K562 (cell line): ENCODE measurements around the gene SLC25A20. TPM values are rescaled to one million over a fixed set of nuclear protein-coding genes. Genes with fewer than 3 reads are reported as not detected.

ENCODE experiments used
- CTBP1 ChIP-seq: fragments of 450-650 bp; IDR thresholded peaks from 2 replicates; pipeline ENCODE4 v1.6.1; 2016; ENCODE audit warnings: borderline replicate concordance
- ETV6 ChIP-seq, 3 experiments: fragments of 150-350 bp in 1 of 3; sonication (generic) in 1 of 3; formaldehyde crosslinking in 1 of 3; IDR thresholded peaks; 2 replicates each; pipeline versions ENCODE4 v1.6.1 to v1.8.0; 2014 to 2022; ENCODE audit warnings: borderline replicate concordance in 2 of 3, low read depth in 2 of 3, antibody characterized with exemption in 1 of 3, low read length in 1 of 3, mild to moderate bottlenecking in 1 of 3, missing genetic modification reagents in 1 of 3
- EZH2 ChIP-seq: IDR thresholded peaks from 2 replicates; pipeline ENCODE4 v1.6.1; 2012; ENCODE audit warnings: low read depth, mild to moderate bottlenecking, inconsistent platforms, low read length, borderline replicate concordance
- FOXJ3 ChIP-seq: sonication (generic); formaldehyde crosslinking; IDR thresholded peaks from 2 replicates; pipeline ENCODE4 v1.4.0; 2020; ENCODE audit warnings: mild to moderate bottlenecking, missing genetic modification reagents
- KAT8 ChIP-seq: fragments of 450-650 bp; IDR thresholded peaks from 2 replicates; pipeline ENCODE4 v1.6.1; 2016; ENCODE audit warnings: low read depth, mild to moderate bottlenecking
- KDM5B ChIP-seq: fragments of 200-600 bp; sonication (generic); IDR thresholded peaks from 2 replicates; pipeline ENCODE4 v1.6.1; 2012; ENCODE audit warnings: low read depth, mild to moderate bottlenecking, moderate library complexity, low read length, control low read depth, inconsistent platforms; ENCODE audit not compliant: insufficient replicate concordance
- MYC ChIP-seq, 2 experiments: fragments of 250-450 bp in 1 of 2; sonication (Bioruptor Pico) in 1 of 2; IDR thresholded peaks; 2 replicates each; pipeline versions ENCODE4 v1.5.1 to v1.6.1; 2012 to 2021; ENCODE audit warnings: low read depth in 2 of 2, borderline replicate concordance in 1 of 2, improper control_type of control experiment in 1 of 2, low read length in 1 of 2, mild to moderate bottlenecking in 1 of 2, moderate library complexity in 1 of 2
- POLR2A ChIP-seq: fragments of 450-650 bp; conservative IDR thresholded peaks from 2 replicates; pipeline ENCODE4 v1.6.1; 2016
- polyA plus RNA-seq, 8 experiments: library from polyadenylated mRNA; depleted of rRNA in 4 of 8; stranded (reverse) in 5 of 8; unstranded in 3 of 8; fragments of >200 nt; fragmentation: Nextera tagmentation in 2 of 8; fragmentation: Illumina TruSeq in 1 of 8; extraction: Ambion mirVana in 2 of 8; extraction: Trizol in 1 of 8; gene quantifications; 2 replicates each; pipeline versions ENCODE4 v1.2.1 to v1.2.3, GENCODE V29; 2011 to 2014; ENCODE audit warnings: inconsistent platforms in 1 of 8, missing spikeins in 1 of 8
- total RNA-seq, 7 experiments: library from RNA; depleted of rRNA in 6 of 7; stranded (reverse); fragments of >200 nt in 6 of 7; fragmentation: Illumina TruSeq in 2 of 7; extraction: Trizol in 2 of 7; gene quantifications; 2 replicates each; pipeline versions ENCODE4 v1.2.1 to v1.2.3, GENCODE V29; 2011 to 2021; ENCODE audit warnings: low replicate concordance in 1 of 7
- TF ChIP-seq, protein P1 (sequence below): sonication (generic); formaldehyde crosslinking; IDR thresholded peaks from 2 replicates; pipeline ENCODE4 v1.4.0; 2020; ENCODE audit warnings: mild to moderate bottlenecking, missing genetic modification reagents
- TF ChIP-seq, protein P2 (sequence below): fragments of 250-450 bp; sonication (Bioruptor Pico); IDR thresholded peaks from 2 replicates; pipeline ENCODE4 v1.8.0; 2021; ENCODE audit warnings: moderate library complexity, mild to moderate bottlenecking, inconsistent platforms
- TF ChIP-seq, protein P3 (sequence below): fragments of 250-450 bp; sonication (Bioruptor Pico); IDR thresholded peaks from 2 replicates; pipeline ENCODE4 v1.5.0; 2020; ENCODE audit warnings: mild to moderate bottlenecking, borderline replicate concordance
- TF ChIP-seq, protein P4 (sequence below), 2 experiments: fragments of 250-450 bp in 1 of 2; fragments of 450-650 bp in 1 of 2; sonication (Bioruptor Pico) in 1 of 2; IDR thresholded peaks; 2 replicates each; pipeline versions ENCODE4 v1.6.1 to v1.8.0; 2016 to 2021; ENCODE audit warnings: mild to moderate bottlenecking in 2 of 2, moderate library complexity in 2 of 2, missing compliant biosample characterization in 1 of 2, missing genetic modification characterization in 1 of 2
- TF ChIP-seq, protein P5 (sequence below): fragments of 450-650 bp; IDR thresholded peaks from 2 replicates; pipeline ENCODE4 v1.7.1; 2018; ENCODE audit warnings: mild to moderate bottlenecking, low read depth; ENCODE audit not compliant: partially characterized antibody

The SLC25A20 gene
- total and polyA plus RNA-seq, 9 of the 15 experiments (the other 6 are each of a cell fraction or from before 2014, with no cell fraction given), result 14.3 to 48.1 (median 21.6) TPM

DNA sequence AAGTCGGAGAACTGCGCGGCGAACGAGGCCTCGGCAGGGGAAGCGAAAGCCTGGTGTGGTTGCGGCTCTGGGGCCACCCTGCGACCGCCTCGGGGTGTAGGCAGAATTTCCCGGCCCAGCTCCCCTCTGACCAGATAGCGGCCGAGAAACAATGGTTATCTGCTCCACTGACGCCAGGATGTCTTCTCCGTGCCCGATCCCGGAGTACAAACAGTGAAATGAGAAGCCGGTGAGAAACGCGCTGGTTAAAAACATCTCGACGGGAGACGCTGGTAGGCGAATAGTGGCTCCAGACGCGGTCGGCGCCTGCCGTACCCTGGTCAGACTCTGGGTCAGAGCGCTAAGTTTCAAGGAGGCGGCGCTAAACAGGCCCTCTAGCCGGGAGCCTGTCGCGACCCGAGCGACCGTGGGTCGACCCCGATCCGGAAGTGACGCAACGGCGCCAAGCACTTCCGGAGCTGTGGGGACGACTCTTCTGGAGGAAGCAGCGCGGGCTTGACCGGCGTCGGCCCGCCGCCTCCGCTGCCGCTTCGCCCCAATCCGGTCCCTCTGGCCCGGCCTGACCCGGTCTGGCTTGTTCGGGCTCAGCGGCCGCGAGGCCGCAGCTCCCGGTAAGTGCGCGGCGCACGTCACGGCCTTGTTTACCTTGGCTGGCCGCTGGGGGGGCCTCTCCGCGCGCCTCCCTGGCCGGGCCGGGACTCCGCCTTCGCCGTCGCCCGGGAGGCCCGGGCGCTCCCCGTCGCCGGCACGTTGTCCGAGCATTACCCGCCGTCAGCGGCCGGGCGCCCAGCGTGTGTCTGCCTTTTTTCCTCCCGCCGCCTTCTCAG is 19.9 kb upstream of the SLC25A20 start, which contains the start of gene ARIH2 (continued):
- TF ChIP-seq, protein P1, sequence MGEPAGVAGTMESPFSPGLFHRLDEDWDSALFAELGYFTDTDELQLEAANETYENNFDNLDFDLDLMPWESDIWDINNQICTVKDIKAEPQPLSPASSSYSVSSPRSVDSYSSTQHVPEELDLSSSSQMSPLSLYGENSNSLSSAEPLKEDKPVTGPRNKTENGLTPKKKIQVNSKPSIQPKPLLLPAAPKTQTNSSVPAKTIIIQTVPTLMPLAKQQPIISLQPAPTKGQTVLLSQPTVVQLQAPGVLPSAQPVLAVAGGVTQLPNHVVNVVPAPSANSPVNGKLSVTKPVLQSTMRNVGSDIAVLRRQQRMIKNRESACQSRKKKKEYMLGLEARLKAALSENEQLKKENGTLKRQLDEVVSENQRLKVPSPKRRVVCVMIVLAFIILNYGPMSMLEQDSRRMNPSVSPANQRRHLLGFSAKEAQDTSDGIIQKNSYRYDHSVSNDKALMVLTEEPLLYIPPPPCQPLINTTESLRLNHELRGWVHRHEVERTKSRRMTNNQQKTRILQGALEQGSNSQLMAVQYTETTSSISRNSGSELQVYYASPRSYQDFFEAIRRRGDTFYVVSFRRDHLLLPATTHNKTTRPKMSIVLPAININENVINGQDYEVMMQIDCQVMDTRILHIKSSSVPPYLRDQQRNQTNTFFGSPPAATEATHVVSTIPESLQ (CRISPR knock-in tag), result 0 out of 2 replicates have a peak, but pooled peaks have one; percentile 65
- TF ChIP-seq, protein P2, sequence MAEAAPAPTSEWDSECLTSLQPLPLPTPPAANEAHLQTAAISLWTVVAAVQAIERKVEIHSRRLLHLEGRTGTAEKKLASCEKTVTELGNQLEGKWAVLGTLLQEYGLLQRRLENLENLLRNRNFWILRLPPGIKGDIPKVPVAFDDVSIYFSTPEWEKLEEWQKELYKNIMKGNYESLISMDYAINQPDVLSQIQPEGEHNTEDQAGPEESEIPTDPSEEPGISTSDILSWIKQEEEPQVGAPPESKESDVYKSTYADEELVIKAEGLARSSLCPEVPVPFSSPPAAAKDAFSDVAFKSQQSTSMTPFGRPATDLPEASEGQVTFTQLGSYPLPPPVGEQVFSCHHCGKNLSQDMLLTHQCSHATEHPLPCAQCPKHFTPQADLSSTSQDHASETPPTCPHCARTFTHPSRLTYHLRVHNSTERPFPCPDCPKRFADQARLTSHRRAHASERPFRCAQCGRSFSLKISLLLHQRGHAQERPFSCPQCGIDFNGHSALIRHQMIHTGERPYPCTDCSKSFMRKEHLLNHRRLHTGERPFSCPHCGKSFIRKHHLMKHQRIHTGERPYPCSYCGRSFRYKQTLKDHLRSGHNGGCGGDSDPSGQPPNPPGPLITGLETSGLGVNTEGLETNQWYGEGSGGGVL (CRISPR knock-in tag), result no peak
- TF ChIP-seq EZH2 (no peak), CTBP1 (peak; percentile 49; the same call in 1 of the 2 replicates), POLR2A (peak; percentile 92), MYC (IDR thresholded peaks at IDR 0.05; ENCODE audit: low read depth, low read length) (peak; percentile 37), MYC (CRISPR knock-in tag; IDR thresholded peaks at IDR 0.05; ENCODE audit: borderline replicate concordance, low read depth) (no peak), FOXJ3 (no peak), KAT8 (no peak), ETV6 (IDR thresholded peaks at IDR 0.05; ENCODE audit: borderline replicate concordance in 1 of 2, low read depth in 2 of 2, low read length in 1 of 2) (no peak), ETV6 (CRISPR knock-in tag; IDR thresholded peaks at IDR 0.05; ENCODE audit: borderline replicate concordance) (no peak), KDM5B (peak; percentile 95)
- TF ChIP-seq, protein P3, sequence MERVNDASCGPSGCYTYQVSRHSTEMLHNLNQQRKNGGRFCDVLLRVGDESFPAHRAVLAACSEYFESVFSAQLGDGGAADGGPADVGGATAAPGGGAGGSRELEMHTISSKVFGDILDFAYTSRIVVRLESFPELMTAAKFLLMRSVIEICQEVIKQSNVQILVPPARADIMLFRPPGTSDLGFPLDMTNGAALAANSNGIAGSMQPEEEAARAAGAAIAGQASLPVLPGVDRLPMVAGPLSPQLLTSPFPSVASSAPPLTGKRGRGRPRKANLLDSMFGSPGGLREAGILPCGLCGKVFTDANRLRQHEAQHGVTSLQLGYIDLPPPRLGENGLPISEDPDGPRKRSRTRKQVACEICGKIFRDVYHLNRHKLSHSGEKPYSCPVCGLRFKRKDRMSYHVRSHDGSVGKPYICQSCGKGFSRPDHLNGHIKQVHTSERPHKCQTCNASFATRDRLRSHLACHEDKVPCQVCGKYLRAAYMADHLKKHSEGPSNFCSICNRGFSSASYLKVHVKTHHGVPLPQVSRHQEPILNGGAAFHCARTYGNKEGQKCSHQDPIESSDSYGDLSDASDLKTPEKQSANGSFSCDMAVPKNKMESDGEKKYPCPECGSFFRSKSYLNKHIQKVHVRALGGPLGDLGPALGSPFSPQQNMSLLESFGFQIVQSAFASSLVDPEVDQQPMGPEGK, result no peak
- TF ChIP-seq, protein P4, sequence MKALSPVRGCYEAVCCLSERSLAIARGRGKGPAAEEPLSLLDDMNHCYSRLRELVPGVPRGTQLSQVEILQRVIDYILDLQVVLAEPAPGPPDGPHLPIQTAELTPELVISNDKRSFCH (CRISPR knock-in tag; IDR thresholded peaks at IDR 0.05), result no peak
- TF ChIP-seq, protein P4 (tag; IDR thresholded peaks at IDR 0.05), result peak; percentile 41; the same call in 1 of the 2 replicates
- TF ChIP-seq, protein P5, sequence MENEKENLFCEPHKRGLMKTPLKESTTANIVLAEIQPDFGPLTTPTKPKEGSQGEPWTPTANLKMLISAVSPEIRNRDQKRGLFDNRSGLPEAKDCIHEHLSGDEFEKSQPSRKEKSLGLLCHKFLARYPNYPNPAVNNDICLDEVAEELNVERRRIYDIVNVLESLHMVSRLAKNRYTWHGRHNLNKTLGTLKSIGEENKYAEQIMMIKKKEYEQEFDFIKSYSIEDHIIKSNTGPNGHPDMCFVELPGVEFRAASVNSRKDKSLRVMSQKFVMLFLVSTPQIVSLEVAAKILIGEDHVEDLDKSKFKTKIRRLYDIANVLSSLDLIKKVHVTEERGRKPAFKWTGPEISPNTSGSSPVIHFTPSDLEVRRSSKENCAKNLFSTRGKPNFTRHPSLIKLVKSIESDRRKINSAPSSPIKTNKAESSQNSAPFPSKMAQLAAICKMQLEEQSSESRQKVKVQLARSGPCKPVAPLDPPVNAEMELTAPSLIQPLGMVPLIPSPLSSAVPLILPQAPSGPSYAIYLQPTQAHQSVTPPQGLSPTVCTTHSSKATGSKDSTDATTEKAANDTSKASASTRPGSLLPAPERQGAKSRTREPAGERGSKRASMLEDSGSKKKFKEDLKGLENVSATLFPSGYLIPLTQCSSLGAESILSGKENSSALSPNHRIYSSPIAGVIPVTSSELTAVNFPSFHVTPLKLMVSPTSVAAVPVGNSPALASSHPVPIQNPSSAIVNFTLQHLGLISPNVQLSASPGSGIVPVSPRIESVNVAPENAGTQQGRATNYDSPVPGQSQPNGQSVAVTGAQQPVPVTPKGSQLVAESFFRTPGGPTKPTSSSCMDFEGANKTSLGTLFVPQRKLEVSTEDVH, result peak; percentile 77
